22Rv1 (cell line): ENCODE data around the gene ZSCAN25.

Experiments used
- ZFX ChIP-seq: fragments of 450-650 bp; IDR thresholded peaks from 2 replicates; pipeline ENCODE4 v1.6.1; 2017; ENCODE audit warnings: antibody characterized with exemption, borderline replicate concordance
- TF ChIP-seq, protein P1 (sequence below): fragments of 450-650 bp; IDR thresholded peaks from 2 replicates; pipeline ENCODE4 v1.5.1; 2017; ENCODE audit warnings: mild to moderate bottlenecking

GRCh38 chr7:99576251-99576650 lies 40.5 kb upstream of the ZSCAN25 start:
- TF ChIP-seq, protein P1, sequence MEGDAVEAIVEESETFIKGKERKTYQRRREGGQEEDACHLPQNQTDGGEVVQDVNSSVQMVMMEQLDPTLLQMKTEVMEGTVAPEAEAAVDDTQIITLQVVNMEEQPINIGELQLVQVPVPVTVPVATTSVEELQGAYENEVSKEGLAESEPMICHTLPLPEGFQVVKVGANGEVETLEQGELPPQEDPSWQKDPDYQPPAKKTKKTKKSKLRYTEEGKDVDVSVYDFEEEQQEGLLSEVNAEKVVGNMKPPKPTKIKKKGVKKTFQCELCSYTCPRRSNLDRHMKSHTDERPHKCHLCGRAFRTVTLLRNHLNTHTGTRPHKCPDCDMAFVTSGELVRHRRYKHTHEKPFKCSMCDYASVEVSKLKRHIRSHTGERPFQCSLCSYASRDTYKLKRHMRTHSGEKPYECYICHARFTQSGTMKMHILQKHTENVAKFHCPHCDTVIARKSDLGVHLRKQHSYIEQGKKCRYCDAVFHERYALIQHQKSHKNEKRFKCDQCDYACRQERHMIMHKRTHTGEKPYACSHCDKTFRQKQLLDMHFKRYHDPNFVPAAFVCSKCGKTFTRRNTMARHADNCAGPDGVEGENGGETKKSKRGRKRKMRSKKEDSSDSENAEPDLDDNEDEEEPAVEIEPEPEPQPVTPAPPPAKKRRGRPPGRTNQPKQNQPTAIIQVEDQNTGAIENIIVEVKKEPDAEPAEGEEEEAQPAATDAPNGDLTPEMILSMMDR: no peak
- TF ChIP-seq ZFX: no peak
